Posterior vena cava (tissue), 2 donors: ENCODE data around the gene TTLL9. TPM values are rescaled to one million over a fixed set of nuclear protein-coding genes. Genes with fewer than 3 reads are reported as not detected.

Source experiments
- DNase-seq: peaks from one replicate; pipeline ENCODE4 v3.0.0-alpha.2; 2020; ENCODE audit warnings: low spot score
- intact Hi-C, 2 donors: fragments of 100-400 bp; cut with DNase I; formaldehyde crosslinking; loops; one replicate each; pipeline versions ENCODE4 v1.14.1 to v1.14.2; 2022 to 2023
- total RNA-seq, 2 donors: library from RNA; stranded (reverse); fragmentation: NEBNext Ultra II Directional; extraction: Animal tissue kit (Norgen Biotek cat#: 25700); gene quantifications; one replicate each; pipeline ENCODE4 v1.2.1, GENCODE V29; 2021
- donor health status: DM: yes; HTN: yes; CAD: no.
- donor health status: DM: yes; HTN: yes; CAD: no.

The TTLL9 gene
- total RNA-seq, 2 donors from 2014 or later = 0.14 to 0.19 TPM

- intact Hi-C loops = no loop called here
- DNase-seq = no peak
Measured at GRCh38 chr20:31987744-31988143, 117.3 kb downstream of the TTLL9 start.

DNA sequence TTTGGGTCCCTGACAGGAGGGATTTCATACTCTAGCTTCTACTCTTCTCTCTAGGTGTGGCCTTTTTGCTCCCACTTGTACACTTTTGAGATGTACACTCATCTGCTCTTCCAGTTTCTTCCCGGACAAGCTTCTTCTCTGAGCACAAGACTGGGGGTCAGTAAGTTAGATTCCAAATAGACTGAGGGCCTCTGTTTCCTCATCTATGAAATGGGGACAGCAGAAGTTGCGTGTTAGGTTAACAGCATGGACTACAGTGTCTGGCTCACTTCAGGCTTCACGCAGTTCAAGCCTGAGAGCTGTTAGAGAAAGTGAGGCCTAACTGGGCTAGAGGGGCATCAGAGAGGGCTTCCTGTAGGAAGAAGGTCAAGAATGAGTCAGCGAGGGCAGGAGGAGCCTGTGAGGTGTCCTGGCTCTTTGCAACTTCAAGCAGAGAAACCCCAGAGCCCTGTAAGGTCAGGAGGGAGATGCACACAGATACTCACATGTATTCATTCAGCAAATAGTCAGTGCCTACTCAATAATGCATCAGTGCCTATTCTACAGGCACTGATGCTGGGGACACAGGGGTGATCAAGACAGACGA lies 118.1 kb downstream of the TTLL9 start:
- intact Hi-C loops = no loop called here
- no peak for DNase-seq

DNA sequence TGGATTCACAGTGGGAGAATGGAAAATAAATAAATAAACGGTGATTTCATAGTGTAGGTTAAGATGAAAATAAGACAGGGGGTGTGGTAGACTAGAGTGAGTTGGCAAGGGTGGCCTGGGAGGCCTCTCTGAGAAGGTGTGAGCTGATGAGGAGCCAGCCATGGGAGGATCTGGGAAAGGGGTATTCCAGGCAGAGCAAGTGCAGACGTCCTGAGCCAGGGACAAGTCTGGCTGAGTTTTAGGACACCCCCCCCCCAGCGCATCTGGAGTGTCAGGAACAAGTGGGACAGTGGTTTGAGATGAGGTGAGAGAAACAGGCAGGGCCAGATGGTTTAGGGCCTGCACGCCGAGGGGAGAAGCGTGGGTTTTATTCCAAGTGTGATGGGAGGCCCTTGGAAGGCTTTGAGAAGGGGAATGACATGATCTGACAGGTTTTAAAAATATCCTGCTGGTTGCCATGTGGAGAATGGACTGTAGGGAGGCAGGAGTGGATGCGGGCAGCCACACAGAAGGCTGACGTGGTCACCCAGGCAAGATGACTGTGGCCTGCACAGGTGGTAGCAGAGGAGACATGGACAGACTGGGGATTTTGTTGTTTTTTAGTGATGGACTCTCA lies 118.7 kb downstream of the TTLL9 start:
- intact Hi-C loops = no loop called here
- no peak for DNase-seq

GRCh38 chr20:31990641-31991338 lies 120.4 kb downstream of the TTLL9 start:
- no peak for DNase-seq

DNA sequence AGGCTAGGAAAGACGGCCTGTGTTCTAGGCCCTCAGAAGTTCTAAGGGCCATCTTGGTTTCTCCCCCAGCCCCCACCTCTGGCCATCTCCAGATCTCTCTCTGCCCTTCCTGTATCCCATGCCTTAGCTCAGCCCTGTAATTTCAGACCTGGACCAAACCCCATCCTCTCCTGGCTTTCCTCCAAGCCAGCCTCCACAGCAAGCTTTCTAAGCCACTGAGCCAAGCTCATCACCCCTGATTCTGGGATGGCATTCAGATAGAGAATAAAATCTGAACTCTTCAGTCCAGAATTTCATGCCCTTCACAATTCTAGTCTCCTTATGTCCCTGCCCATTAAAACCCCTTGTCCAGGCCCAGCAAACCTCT lies 120.9 kb downstream of the TTLL9 start:
- intact Hi-C loops = no loop called here
- DNase-seq = no peak

More at GRCh38 chr20:31990641-31991338, 120.4 kb downstream of the TTLL9 start:
- intact Hi-C loops = no loop called here

- intact Hi-C loops = no loop called here
- DNase-seq = no peak
Measured at GRCh38 chr20:31992086-31992485, 121.7 kb downstream of the TTLL9 start.

Other genes starting within 250 kb of the TTLL9 start
- 1 to 10 TPM; 2.5 to 6.5 TPM for gene COX4I2, start 232.7 kb upstream of the TTLL9 start, total RNA-seq
- 10 to 100 TPM; 65.4 to 76.0 TPM for gene BCL2L1, start 147.8 kb upstream of the TTLL9 start, total RNA-seq
- gene TPX2, start 131.3 kb upstream of the TTLL9 start, total RNA-seq = under 1 TPM; 0.76 to 0.88 TPM
- gene MYLK2, start 51.3 kb upstream of the TTLL9 start, total RNA-seq = not detected
- gene FOXS1, start 25.0 kb upstream of the TTLL9 start, total RNA-seq = 1 to 10 TPM; 2.8 to 5.0 TPM
- gene DUSP15, start 107 bp upstream of the TTLL9 start, total RNA-seq = 1 to 10 TPM in 1 of 2 donors, under 1 TPM in 1; 0.90 to 1.0 TPM
- 1 to 10 TPM; 5.0 to 5.3 TPM for gene PDRG1, start 81.4 kb downstream of the TTLL9 start, total RNA-seq
- not detected for gene XKR7, start 97.5 kb downstream of the TTLL9 start, total RNA-seq
- 1 to 10 TPM; 6.8 to 9.7 TPM for gene CCM2L, start 139.8 kb downstream of the TTLL9 start, total RNA-seq
- gene HCK, start 181.6 kb downstream of the TTLL9 start, total RNA-seq = 10 to 100 TPM; 12.7 to 26.9 TPM
- 10 to 100 TPM; 29.4 to 30.0 TPM for gene TM9SF4, start 239.1 kb downstream of the TTLL9 start, total RNA-seq